Measurements from ENCODE around the gene QPCTL. TPM values are rescaled to one million over a fixed set of nuclear protein-coding genes. Genes with fewer than 3 reads are reported as not detected.
A peak's percentile ranks its signal among the peaks of the same experiment; 100 is the strongest.

QPCTL gene
- total and polyA plus RNA-seq, 9 of the 15 experiments (the other 6 are each of a cell fraction or from before 2014, with no cell fraction given), result 0.99 to 31.3 (median 12.7) TPM

DNA sequence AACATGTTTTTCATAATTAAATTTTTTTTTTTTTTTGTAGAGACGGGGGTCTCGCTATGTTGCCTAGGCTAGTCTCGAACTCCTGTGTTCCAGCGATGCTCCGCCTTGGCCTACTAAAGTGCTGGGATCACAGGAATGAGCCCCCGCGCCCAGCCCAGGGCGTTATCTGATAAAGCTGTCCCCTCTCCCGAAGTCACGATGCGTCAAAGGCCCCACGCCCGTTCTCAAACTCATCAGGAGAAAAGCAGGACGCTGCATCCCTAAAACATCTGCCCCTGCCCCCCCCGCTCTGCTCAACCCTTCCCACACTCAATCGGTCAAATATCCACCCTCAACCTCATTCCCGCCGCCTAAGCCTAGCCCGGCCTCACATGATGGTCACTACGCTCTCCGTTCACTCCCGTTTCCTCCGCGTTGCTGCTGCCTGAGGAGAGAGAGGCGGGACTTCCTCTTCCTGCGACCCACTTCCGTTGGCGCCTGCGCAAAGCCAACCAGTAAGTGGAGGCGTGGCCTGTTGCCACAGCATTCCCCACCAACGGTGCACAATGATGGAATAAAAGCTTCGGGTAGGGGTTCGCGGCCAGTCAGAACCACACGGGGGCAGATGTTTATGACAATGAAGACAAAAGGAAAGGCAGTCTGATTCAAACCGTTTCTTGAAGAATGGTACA lies 815 bp upstream of the QPCTL start, which contains the start of gene SNRPD2 (continued):
- TF ChIP-seq GATA2 (CRISPR knock-in tag; IDR thresholded peaks at IDR 0.05) (peak; percentile 50; the same call in 1 of the 2 replicates), ZNF668 (CRISPR knock-in tag; IDR thresholded peaks at IDR 0.05) (no peak), HMBOX1 (IDR thresholded peaks at IDR 0.05) (no peak), EP400 (IDR thresholded peaks at IDR 0.05) (peak; percentile 98), XRCC4 (IDR thresholded peaks at IDR 0.05; ENCODE audit: extremely low read depth, insufficient read depth, insufficient read length) (no peak), HDAC1 (IDR thresholded peaks at IDR 0.05) (peak in 1 of 2 experiments; percentile 97; a peak in 2 of 4 replicates), HNRNPH1 (optimal IDR thresholded peaks at IDR 0.05; ENCODE audit: low read depth, low read length) (no peak), GATAD2A (IDR thresholded peaks at IDR 0.05) (no peak), SRSF7 (optimal IDR thresholded peaks at IDR 0.05; ENCODE audit: low read depth, low read length) (no peak), ZBTB11 (CRISPR knock-in tag; IDR thresholded peaks at IDR 0.05) (peak in 1 of 3 experiments; percentile 84; a peak in 2 of 6 replicates), ZNF184 (CRISPR knock-in tag; IDR thresholded peaks at IDR 0.05) (no peak), HDAC6 (IDR thresholded peaks at IDR 0.05; ENCODE audit: low read depth, low read length) (no peak), CBFA2T3 (IDR thresholded peaks at IDR 0.05) (peak; percentile 7; the same call in 1 of the 2 replicates), MLX (CRISPR knock-in tag; conservative IDR thresholded peaks at IDR 0.05) (no peak; a peak in 1 of 4 replicates), SRF (CRISPR knock-in tag; IDR thresholded peaks at IDR 0.05) (no peak), RBM34 (IDR thresholded peaks at IDR 0.05; ENCODE audit: borderline replicate concordance, insufficient read depth, low read length) (no peak), SP2 (IDR thresholded peaks at IDR 0.05; ENCODE audit: extremely low read depth, low read depth, low read length, poor library complexity, severe bottlenecking) (peak; percentile 47)
- TF ChIP-seq, protein P1, sequence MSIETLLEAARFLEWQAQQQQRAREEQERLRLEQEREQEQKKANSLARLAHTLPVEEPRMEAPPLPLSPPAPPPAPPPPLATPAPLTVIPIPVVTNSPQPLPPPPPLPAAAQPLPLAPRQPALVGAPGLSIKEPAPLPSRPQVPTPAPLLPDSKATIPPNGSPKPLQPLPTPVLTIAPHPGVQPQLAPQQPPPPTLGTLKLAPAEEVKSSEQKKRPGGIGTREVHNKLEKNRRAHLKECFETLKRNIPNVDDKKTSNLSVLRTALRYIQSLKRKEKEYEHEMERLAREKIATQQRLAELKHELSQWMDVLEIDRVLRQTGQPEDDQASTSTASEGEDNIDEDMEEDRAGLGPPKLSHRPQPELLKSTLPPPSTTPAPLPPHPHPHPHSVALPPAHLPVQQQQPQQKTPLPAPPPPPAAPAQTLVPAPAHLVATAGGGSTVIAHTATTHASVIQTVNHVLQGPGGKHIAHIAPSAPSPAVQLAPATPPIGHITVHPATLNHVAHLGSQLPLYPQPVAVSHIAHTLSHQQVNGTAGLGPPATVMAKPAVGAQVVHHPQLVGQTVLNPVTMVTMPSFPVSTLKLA (conservative IDR thresholded peaks at IDR 0.05), result peak; percentile 84 to 90
- TF ChIP-seq, protein P2, sequence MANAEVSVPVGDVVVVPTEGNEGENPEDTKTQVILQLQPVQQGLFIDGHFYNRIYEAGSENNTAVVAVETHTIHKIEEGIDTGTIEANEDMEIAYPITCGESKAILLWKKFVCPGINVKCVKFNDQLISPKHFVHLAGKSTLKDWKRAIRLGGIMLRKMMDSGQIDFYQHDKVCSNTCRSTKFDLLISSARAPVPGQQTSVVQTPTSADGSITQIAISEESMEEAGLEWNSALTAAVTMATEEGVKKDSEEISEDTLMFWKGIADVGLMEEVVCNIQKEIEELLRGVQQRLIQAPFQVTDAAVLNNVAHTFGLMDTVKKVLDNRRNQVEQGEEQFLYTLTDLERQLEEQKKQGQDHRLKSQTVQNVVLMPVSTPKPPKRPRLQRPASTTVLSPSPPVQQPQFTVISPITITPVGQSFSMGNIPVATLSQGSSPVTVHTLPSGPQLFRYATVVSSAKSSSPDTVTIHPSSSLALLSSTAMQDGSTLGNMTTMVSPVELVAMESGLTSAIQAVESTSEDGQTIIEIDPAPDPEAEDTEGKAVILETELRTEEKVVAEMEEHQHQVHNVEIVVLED (CRISPR knock-in tag; IDR thresholded peaks at IDR 0.05), result no peak

Measured in K562 (cell line).